ENCODE results near the gene DPYSL5.

Gene DPYSL5

DNA sequence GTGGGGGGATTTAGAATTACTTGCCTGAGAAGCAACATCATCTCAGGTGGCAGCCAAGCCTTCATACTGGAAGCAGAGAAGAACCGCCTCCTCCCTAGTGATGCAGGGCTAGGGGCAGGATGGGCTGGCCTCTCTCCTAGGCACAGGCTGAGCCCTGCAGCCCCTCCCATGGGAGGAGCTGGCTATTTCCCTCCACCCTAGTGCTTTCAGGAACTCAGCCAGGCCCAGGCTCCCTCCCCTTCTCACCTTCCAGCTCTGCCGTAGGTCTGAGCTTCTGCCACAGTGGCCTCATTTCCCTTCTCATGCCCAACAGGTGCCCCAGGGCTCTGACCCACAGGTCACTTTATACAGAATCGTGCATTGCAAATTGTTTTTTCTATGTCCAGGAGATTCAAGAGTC, 31.0 kb upstream of the DPYSL5 start:
- H3K4me3 Mint-ChIP-seq, result no peak overlapping the region
- no peaks in the 10 kb centered on the region for H3K36me3 Mint-ChIP-seq (ENCODE audit: low read depth)
- no peak for DNase-seq
- peaks cover 33% of the 10 kb centered on the region for H3K27me3 Mint-ChIP-seq (ENCODE audit: low read depth, poor library complexity)
- TF ChIP-seq, protein P1, sequence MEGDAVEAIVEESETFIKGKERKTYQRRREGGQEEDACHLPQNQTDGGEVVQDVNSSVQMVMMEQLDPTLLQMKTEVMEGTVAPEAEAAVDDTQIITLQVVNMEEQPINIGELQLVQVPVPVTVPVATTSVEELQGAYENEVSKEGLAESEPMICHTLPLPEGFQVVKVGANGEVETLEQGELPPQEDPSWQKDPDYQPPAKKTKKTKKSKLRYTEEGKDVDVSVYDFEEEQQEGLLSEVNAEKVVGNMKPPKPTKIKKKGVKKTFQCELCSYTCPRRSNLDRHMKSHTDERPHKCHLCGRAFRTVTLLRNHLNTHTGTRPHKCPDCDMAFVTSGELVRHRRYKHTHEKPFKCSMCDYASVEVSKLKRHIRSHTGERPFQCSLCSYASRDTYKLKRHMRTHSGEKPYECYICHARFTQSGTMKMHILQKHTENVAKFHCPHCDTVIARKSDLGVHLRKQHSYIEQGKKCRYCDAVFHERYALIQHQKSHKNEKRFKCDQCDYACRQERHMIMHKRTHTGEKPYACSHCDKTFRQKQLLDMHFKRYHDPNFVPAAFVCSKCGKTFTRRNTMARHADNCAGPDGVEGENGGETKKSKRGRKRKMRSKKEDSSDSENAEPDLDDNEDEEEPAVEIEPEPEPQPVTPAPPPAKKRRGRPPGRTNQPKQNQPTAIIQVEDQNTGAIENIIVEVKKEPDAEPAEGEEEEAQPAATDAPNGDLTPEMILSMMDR (IDR thresholded peaks at IDR 0.05), result no peak
- H3K27ac Mint-ChIP-seq, result no peak overlapping the region
- peaks cover 29% of the 10 kb centered on the region for H3K4me1 Mint-ChIP-seq
- peaks cover 6% of the 10 kb centered on the region for H3K9me3 Mint-ChIP-seq

DNA sequence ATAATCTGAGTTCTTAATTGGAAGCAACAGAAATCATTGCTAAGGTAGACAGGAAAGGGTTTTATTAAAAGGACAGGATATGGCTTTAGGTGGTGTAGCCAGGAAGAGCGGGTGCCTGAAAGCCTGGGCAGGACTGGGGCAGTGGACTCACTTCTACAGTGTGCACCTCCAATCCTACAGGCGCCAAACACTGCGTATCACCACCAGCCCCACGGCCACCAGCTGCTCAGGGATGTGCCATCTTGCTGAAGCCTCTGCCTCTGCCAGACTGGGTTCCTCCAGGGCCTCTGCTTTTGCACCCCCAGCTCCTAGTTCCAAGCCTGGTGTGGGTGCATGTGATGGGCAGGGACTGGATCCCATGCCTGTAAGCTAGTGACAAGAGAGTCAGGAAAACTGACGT, 29.7 kb upstream of the DPYSL5 start:
- H3K4me3 Mint-ChIP-seq, result no peak overlapping the region
- no peaks in the 10 kb centered on the region for H3K36me3 Mint-ChIP-seq (ENCODE audit: low read depth)
- TF ChIP-seq, protein P1 (IDR thresholded peaks at IDR 0.05), result no peak
- DNase-seq, result no peak
- peaks cover 6% of the 10 kb centered on the region for H3K9me3 Mint-ChIP-seq
- no peak overlapping the region for H3K27ac Mint-ChIP-seq
- peaks cover 33% of the 10 kb centered on the region for H3K27me3 Mint-ChIP-seq (ENCODE audit: low read depth, poor library complexity)
- H3K4me1 Mint-ChIP-seq, result peaks cover 17% of the 10 kb centered on the region

DNA sequence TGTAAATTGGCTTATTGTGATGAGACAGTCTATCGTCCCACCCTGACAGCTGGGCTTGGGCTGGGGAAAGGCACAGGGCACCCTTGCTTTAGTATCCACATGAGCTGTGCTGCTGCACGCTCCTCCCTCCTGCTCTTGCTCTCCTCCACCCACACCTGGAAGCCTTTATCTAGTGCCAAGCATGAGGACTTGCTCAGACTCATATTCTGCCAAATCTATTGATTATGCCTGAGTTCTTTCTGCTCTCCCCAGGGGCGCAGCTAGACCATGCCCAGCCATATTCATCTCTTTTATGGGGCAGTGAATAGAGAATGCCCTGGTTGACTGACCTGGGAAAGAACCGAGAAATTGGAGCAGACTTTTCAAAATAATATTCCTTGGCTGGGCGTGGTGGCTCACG, 29.0 kb upstream of the DPYSL5 start:
- Mint-ChIP-seq H3K9me3 (peaks cover 6% of the 10 kb centered on the region), H3K4me1 (peaks cover 17% of the 10 kb centered on the region), H3K27me3 (ENCODE audit: low read depth, poor library complexity) (peaks cover 33% of the 10 kb centered on the region), H3K4me3 (no peak overlapping the region), H3K36me3 (ENCODE audit: low read depth) (no peaks in the 10 kb centered on the region), H3K27ac (no peak overlapping the region)
- DNase-seq, result no peak
- TF ChIP-seq, protein P1 (IDR thresholded peaks at IDR 0.05), result no peak

DNA sequence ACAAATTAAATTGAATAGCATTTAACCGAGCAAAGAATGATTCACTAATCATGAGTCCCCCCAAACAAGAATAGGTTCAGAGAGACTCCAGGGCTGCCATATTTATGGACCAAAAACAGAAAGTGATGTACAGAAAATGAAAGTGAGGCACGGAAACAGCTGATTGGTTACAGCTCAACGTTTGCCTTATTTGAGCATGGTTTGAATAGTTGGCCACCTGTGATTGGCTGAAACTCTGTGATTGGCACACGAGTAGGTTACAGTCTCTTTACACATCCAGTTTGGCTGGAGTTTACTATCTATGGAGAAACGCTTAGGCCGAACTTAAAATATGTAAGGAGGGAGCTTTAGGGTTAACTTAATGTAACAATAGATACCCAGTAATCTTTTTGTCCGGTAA, 27.0 kb upstream of the DPYSL5 start:
- Mint-ChIP-seq H3K4me1 (peaks cover 8% of the 10 kb centered on the region), H3K27ac (no peak overlapping the region), H3K27me3 (ENCODE audit: low read depth, poor library complexity) (peaks cover 38% of the 10 kb centered on the region), H3K36me3 (ENCODE audit: low read depth) (no peaks in the 10 kb centered on the region), H3K4me3 (no peak overlapping the region), H3K9me3 (no peaks in the 10 kb centered on the region)
- TF ChIP-seq, protein P1 (IDR thresholded peaks at IDR 0.05), result no peak
- no peak for DNase-seq

DNA sequence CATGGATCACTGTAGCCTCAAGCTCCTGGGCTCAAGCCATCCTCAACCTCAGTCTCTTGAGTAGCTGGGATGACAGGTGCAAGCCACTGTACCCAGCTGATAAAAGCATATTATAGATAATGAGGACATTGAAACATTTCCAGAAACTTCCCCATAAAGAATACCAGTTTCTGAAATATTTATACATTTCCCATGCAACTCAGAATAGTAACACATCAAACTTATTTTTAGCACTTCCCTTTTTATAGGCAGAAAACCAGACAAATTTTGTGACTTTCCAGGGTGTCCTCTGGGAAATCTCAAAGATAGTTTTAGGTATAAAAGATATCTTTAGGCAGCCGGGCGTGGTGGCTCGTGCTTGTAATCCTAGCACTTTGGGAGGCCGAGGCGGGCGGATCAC, 25.1 kb upstream of the DPYSL5 start:
- Mint-ChIP-seq H3K4me3 (no peak overlapping the region), H3K9me3 (no peaks in the 10 kb centered on the region), H3K36me3 (ENCODE audit: low read depth) (no peaks in the 10 kb centered on the region), H3K27me3 (ENCODE audit: low read depth, poor library complexity) (peaks cover 34% of the 10 kb centered on the region), H3K4me1 (no peaks in the 10 kb centered on the region), H3K27ac (no peak overlapping the region)
- TF ChIP-seq, protein P1 (IDR thresholded peaks at IDR 0.05), result no peak
- DNase-seq, result no peak

DNA sequence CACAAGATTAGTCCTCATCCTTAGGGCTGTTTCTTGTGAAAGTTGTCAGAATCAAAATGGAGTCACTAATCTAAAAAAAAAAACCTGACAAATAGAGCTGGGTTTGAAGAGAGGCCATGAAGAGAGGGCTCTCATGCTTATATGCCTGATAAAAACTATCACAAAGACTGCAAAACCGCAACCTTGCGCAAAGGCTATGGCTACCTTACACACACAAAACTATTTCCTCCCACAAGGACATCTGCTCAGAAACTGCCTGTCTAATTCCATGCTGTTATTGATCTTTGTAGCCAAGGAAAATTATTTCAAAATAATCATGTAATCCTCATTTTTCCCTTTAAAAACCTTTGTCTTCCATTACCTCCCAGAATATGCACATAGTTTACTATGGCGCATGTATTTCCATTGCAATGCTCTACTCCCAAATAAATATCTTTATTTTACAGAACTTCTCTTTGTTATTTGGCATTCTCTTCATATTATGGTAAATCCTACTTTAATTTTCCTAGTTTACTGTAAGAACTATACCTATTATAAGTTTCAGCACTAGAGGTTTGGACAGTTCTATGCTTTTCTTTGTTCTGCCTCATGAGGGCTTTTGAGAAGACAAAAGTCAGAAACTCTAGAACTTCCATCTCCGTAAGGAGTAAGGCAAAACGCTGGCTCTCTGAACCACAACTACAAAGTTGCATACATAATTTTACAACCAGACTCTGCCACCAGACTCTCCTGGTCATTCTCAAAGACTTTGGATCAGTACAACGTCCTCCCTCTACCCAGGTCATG, 9.6 kb upstream of the DPYSL5 start:
- no peaks in the 10 kb centered on the region for H3K36me3 Mint-ChIP-seq (ENCODE audit: low read depth)
- DNase-seq, result no peak
- peaks cover 1% of the 10 kb centered on the region for H3K4me1 Mint-ChIP-seq
- H3K27ac Mint-ChIP-seq, result no peak overlapping the region
- peaks cover 54% of the 10 kb centered on the region for H3K27me3 Mint-ChIP-seq (ENCODE audit: low read depth, poor library complexity)
- TF ChIP-seq, protein P1 (IDR thresholded peaks at IDR 0.05), result no peak
- no peak overlapping the region for H3K4me3 Mint-ChIP-seq
- H3K9me3 Mint-ChIP-seq, result no peaks in the 10 kb centered on the region
